ENCODE measurements around the gene KCTD13.

GRCh38 chr16:29963021-29963743 is 37.2 kb upstream of the KCTD13 start:
- TF ChIP-seq, protein P1, sequence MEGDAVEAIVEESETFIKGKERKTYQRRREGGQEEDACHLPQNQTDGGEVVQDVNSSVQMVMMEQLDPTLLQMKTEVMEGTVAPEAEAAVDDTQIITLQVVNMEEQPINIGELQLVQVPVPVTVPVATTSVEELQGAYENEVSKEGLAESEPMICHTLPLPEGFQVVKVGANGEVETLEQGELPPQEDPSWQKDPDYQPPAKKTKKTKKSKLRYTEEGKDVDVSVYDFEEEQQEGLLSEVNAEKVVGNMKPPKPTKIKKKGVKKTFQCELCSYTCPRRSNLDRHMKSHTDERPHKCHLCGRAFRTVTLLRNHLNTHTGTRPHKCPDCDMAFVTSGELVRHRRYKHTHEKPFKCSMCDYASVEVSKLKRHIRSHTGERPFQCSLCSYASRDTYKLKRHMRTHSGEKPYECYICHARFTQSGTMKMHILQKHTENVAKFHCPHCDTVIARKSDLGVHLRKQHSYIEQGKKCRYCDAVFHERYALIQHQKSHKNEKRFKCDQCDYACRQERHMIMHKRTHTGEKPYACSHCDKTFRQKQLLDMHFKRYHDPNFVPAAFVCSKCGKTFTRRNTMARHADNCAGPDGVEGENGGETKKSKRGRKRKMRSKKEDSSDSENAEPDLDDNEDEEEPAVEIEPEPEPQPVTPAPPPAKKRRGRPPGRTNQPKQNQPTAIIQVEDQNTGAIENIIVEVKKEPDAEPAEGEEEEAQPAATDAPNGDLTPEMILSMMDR (IDR thresholded peaks at IDR 0.05), result no peak
- TF ChIP-seq POLR2A (IDR thresholded peaks at IDR 0.05) (no peak), POLR2AphosphoS5 (IDR thresholded peaks at IDR 0.05) (no peak)

All from breast epithelium (tissue), 3 donors.